NCI-H1930 (cell line): ENCODE data around the gene RILPL1.
"Not testable (repeated sequence)": the region's sequence is repeated elsewhere in the genome, so short reads cannot be mapped to it uniquely, and the experiment has no call there.

Experiments used
- DNase-seq, 2 experiments: peaks; one replicate each; lab custom pipeline; 2025; lab: John Stamatoyannopoulos, UW

The RILPL1 gene

DNA sequence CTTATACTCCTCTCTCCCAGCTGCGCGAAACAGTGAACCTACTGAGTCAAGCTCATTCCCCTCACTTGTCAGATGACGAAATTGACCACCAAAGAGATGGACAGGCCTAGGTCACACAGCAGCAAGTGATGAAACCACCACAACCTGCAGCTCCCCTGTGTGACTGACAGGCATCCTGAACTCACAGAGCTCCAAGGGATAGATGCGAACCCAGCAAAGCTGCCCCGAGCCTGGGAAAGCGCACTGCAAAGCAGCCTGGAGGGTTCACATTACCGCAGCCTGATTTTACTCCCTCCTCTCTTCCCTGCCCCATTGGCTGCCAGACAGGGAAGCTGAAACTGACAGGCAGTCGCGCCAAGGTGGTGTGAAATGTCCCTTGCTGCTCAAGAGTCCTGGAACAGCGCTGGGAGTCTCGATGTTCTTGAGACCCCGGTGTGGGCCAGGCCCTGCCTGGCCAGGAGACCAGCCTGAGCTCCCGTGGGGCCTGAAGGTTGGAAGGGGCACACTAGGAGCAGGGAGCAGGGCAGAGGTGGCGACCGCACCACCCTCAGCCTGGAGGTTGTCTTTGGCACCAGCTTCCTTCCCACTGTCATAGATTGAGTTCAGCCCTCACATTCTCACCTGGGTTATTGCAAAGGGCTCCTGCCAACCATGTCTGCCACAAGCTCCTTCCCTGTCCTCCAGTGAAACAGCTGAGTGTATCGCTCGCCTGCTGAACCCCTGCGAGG, 39.2 kb downstream of the RILPL1 start:
- no peak for DNase-seq

DNA sequence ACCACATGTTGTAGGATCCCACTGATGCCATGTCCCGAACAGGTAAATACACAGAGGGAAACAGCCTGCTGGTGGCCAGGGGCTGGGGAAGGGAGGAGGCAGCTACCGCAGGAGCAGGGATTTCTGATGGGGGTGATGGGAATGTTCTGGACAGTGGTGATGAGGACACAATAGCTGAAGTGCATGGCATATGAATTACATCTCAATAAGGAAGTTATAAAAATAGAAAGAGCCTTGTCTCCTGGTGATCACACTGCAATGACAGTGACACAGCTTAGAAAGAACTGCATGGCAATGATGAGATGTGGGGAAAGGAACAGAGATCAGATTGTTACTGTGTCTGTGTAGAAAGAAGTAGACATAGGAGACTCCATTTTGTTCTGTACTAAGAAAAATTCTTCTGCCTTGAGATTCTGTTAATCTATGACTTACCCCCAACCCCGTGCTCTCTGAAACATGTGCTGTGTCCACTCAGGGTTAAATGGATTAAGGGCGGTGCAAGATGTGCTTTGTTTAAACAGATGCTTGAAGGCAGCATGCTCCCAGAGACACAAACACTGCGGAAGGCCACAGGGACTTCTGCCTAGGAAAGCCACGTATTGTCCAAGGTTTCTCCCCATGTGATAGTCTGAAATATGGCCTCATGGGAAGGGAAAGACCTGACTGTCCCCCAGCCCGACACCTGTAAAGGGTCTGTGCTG, 41.0 kb downstream of the RILPL1 start:
- DNase-seq = not testable (repeated sequence)

DNA sequence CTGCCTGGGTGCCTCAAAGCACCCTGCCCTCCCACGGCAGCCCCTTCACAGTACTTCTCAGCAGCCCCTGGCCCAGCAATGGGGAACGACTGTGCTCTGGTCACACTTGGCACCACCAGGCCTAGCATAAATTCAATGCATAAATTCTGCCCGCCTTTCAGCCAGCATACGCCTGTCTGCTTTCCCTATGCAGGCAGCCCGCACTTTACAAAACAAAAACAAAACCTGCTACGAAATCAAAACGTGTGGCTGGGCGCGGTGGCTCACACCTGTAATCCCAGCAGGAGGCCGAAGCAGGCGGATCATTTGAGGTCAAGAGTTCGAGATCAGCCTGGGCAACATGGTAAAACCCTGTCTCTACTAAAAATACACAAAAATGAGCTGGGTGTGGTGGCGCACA, 42.0 kb downstream of the RILPL1 start:
- DNase-seq = no peak

DNA sequence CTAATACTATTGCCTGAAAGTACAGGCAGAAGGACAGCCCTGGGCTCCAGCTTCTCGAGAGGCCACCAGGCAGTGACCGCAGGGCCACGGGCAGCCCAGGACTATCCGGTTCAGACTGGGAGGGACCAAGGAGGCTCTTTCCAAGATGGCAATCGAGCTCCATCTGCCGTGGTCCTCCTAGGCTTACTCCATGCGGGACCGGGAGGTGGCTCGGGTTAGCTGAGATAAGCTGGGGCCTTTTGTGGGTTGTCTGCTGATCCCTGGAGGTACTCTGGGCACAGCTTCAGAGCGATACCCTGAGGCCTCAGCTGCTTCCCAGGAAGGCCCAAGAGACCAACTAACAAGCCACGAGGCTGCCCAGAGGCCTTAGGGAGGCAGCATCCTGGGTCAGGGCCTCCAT, 42.5 kb downstream of the RILPL1 start:
- no peak for DNase-seq

DNA sequence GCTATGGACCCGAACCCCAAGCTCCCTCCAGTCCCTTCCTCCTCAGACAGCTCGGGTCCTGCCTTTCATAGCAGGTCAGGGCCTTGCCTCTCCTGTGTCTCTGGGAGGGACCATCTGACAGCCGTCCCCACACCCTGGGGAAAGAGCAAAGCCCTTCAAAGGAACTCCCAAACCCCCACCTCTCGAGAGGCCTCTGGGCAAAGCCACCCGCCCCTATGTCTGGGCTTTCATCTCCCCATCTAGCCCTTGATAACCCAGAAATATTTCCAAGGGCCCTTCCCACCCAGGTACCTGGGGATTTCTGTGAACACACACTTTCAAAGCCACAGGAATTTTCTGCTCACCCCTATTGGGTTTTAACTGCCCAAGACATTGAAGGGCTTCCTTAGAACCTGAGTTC, 43.4 kb downstream of the RILPL1 start:
- DNase-seq = no peak

DNA sequence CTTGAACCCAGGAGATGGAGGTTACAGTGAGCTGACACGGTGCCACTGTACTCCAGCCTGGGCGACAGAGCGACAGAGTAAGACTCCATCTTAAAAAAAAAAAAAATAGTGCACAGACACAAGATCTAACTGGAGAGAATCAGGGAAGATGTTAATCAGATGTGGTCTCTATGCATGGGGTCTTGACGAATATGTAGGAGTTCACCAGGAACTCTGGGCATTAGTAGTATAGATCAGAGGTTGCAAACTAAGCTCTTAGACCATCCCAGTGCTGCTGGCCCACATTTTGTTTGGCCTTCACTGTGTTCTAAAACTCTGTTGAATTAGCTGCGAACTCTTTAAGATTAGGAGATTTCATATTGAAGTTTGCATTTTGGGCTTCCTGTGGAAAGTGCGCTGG, 43.9 kb downstream of the RILPL1 start:
- DNase-seq = no peak

DNA sequence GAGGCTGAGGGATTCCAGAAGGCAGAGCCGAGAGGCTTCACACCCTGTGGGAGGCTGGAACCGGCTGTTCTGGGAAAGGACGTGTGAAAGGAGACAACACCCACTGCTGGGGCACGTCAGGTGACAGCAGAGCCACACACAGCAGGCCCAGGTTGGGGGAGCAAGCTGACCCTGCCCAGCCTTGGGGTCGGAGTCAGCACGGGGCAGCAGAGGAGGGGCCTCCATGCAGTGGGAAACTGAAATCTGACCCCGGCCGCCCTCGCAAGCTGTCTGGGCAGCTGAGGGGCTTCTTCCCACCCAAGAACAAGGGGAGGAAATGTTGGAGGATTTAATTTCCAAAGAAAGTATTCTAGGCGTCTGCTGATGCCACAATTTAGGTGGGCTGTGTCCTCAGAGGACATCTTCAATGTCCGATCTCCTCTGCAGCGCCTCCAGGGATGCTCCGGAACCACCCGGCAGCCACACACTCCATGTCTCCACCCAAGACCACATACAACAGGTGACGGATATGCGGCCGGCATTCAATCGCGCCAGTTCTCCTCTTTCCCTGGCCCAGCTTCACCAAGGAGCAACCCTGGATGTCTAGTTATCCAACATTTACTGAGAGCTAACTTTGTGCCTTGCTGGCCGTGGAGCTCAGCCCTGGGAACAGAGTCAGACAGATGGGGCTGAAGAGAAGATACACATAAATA, 44.8 kb downstream of the RILPL1 start:
- DNase-seq = no peak

DNA sequence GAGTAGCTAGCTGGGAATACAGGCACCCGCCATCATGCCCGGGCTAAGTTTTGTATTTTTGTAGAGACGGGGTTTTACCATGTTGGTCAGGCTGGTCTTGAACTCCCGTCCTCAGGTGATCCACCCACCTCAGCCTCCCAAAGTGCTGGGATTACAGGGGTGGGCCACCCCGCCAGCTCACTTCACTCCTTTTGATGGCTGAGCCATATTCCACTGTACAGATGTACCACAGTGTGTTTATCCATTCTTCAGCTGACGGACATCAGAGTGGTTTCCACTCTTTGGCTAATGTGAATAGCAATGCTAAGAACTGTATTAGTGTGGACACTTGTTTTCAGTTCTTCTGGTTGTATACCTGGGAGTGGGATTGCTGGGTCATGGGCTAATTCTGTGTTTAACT, 46.1 kb downstream of the RILPL1 start:
- no peak for DNase-seq

DNA sequence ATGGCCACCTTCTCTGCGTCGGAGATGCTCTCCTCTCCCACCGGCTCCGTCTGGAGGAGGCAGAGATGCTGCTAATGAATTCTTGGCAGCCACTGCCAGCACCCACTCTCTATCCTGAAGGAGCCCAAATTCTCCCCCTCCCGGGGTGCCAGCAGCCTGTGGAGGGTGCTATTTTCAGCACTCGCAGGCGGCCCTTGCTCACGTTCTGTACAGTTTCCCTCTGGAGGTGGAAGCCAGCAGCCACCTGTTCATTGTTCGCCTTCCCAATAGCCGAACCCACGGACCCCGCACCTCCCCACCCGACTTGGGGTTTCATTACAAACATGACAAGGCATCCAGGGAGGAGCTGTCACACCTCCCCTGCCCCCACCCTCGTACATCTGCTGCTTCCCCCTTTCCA, 47.8 kb downstream of the RILPL1 start:
- no peak for DNase-seq

DNA sequence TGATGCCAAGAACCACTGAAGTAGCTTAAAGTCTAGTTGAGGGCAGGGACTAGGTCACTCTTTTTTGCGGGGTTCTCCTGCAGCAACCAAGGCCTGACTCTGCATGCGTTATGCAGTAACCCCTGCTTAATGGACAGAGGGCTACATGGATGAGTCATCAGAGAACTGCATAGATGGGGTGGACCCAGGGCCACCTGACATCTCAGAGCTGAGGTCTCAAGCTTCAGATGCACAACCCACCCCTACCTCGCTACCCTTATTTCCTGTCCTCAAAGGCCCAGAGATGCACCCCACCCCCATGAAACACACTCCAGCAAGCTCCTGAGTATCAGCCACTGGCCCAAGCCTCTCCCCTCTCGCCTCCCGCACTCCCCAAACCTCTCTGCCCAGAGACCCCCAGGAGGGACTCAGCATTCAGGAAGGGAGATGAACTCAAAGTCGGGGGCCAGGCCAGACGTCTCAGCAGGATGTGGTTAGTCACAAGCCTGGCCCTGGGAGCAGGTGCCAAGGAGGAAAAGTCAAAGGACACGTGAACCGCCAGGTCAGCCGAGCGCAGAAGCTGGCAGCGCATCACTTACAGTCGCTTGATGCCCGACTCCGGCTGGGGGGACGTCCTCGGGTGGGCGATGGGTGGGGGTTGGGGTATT, 49.8 kb downstream of the RILPL1 start:
- no peak for DNase-seq

DNA sequence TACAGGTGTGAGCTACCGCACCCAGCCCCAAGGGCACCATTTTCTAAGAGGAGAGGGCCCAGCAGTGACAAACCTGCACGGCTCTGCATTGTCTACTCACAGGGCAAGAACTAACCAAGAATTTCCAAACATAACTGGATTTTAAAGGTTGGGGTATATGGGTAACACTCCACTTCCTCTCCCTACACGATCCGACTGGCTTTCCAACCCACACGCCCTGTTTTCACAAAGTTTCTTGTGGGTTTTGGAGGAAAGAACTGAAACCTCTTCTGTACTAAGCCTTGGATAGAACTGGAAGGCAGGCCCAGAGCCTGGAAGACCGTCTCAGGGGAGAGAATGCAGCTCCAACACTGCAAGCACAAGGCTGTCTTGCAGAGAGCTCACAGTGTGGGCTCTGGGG, 50.6 kb downstream of the RILPL1 start:
- no peak for DNase-seq

DNA sequence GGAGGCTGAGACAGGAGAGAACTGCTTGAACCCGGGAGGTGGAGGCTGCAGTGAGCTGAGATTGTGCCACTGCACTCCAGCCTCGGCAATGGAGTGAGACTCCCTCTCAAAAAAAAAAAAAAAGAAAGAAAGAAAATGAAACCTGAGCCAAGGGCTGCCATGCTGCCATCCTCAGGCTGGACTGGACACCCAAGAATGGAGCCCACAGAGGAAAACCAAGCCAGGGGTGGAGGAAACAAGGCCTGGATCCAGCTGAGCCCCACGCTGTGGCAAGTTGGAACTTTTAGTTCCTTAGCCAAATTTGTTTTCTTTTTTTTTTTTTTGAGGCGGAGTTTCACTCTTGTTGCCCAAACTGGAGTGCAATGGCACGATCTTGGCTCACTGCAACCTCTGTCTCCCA, 52.3 kb downstream of the RILPL1 start:
- not testable (repeated sequence) for DNase-seq

DNA sequence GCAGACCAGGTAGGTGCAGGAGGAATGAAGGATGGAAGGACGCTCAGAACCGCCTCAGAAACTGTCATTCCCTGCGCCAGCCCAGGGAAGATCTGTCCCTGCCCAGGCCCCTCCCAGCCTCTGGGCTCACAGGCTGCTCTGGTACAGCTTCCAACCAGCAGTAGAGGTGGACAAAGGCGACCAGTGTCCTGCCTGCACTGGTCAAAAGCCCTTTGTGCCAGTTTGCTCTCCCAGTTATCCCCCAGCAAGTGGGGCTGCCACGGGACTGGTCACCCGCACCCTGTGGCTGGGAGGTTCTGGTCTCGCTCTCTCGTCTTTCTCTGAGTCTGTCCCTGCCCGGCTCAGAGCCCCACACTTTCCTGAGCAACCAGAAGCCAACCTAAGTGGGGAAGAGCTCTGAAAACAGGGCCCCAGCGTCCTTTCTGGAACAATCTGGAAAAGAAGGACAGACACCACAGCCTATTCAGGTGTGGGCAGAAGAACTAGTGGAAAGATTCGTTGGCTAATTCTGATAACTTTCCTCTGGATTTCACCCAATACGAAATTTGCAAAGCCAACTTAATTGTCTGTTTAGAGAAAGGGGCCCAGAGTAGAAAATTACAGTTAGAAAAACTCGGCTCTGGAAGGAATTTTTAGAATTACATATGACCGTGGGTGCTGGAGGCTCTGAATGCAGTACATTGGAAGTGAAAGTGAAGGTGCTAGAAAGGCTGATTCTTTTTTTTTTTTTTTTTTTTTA, 53.9 kb downstream of the RILPL1 start:
- no peak for DNase-seq

DNA sequence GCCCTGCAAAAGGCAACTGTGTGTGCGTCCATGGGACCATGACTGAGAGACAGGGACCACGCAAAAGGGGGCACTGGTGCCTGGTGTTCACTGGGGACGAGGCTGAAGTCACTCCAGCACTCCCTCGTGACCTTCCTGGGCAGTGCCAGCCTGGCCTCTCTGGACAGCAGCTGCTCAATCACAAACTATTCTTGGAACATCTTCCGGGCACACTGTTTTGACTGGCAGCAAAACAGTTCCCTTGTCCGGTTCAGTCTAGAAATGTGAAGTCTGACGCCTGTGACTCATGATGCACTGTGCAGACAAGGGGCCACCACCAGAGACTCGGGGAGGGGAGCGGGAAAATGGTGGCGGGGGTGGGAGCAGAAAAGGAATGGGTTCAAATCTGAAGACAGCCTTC, 54.8 kb downstream of the RILPL1 start:
- no peak for DNase-seq

DNA sequence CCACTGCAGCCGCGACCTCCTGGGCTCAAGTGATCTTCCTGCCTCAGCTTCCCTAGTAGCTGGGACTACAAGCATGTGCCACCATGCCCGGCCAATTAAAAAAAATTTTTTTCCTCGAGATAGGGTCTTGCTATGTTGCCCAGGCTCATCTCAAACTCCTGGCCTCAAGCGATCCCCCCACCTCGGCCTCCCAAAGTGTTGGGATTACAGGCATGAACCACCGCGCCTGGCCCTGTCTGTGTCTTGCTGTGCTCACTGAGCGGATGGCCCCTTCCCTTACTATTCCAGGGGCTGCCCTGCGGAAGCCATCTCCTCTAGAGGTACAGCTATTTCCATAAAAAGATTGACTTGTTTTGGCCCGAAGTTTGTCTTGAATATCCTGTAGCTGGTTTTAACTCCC, 55.5 kb downstream of the RILPL1 start:
- DNase-seq = no peak

DNA sequence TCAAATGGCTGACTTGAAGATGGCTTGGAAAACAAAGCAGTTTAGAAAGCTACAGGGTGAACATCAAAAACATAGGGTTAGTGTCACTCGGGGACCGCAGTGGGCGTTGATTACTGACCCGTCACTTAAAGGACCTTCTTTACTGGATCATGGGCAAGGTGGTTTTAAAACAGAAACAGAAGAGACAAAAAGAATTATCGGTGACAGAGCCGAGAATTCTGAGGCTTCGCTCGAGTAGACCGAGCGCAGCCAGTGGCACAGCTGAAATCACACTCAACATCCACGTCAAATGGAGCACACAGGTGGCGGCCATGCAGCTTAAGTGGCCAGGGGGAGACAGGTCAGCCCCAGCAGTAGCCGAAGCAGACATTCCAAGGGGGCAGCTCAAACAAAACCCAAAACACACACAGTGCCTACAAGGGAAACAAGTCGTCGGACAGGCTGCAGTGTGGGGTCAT, 58.2 kb downstream of the RILPL1 start:
- DNase-seq = no peak

DNA sequence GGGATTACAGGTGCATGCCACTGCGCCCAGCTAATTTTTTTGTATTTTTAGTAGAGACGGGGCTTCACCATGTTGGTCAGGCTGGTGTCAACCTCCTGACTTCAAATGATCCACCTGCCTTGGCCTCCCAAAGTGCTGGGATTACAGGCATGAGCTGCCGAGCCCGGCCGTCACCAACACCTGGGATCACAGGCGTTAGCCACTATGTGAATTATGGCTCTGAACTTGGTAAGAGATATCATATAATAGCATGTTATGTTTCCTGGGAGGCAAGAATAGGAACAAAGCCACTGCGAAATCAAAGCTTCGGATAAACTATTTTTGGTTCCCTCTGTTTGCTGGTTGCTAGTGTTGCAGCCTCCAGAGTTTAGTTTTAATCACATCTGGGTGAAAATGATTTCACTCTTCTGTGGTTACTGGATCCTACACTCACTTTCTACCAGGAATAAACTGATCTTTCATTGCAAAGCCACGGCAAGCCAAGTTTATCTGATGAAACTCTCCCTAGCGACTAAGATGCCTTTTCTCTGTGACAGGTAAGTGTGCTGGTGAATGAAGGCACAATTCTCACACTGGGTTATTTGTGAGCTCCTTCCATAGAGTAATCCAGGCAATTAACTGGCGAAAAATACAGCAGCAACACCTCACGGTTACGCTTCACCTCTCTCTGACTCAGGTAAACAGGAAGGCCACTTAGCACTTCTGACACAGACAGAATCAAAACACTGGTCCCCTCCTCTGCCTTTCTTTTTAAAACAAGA, 58.9 kb downstream of the RILPL1 start:
- DNase-seq = no peak

DNA sequence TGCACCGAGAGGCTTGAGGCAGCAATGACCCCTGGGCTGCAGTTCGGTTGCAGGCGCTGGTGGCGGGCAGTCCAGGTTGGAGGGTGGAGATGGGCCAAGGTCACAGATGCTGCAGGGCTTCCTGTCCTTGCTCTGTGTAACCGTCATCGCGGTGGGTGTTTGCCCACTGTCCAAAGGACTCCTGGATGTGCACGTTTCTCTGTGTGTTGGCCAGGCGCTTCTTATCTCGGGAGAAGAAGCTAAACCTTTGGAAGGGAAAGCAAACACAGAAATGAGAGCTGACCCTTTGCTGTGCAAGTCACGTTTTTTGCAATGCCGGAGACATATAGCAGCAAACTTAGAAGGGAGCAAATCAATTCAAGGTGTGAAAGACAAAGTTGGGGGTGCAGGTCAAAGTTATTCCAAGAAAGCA, 61.1 kb downstream of the RILPL1 start:
- DNase-seq = no peak

DNA sequence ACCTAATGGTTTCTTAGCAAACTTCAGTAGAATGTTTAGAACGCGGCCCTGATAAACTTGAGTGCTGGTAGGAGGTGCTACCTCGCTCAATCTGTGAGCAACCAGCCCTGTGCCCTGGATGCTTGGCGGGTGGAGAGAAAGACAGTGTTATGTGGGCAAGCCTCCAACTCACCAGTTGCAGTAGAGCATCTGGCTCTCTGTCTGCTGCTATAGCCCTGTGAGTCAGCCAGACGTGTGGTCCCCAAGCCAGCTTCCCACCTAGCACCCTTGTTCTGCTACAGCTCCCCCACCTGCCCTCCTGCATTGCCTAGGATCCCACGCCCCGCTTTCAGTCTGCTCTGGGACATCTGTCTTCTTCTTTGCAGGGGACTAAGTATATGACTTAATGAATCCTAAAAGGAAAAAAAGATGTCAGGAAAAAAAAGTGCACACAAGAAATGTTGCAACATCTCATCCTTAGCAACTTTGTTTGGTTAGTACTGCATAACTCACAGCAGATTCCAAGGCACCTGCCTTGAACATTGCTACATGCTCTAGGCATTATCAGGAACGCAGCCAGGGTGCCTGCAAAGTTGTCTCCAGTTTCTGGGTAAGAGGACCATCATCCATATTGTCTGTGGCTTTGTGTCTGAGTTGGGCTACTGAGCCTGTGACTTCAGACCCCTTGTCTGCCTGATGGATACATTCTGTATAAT, 62.0 kb downstream of the RILPL1 start:
- DNase-seq = no peak

DNA sequence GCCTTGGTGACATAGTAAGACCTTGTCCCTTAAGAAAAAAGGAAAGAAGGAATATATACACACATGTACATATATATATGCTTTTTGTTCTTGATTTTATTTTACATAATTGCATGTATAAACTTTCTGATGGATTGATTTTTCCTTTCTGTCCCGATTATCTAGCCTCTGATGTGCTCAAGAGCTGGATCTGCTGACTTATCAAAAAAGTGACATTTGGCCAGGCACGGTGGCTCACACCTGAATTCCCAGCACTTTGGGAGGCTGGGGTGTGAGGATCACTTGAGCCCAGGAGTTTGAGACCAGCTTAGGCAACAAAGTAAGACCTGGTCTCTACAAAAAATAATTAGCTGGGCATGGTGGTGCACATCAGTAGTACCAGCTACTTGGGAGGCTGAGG, 63.5 kb downstream of the RILPL1 start:
- no peak for DNase-seq

DNA sequence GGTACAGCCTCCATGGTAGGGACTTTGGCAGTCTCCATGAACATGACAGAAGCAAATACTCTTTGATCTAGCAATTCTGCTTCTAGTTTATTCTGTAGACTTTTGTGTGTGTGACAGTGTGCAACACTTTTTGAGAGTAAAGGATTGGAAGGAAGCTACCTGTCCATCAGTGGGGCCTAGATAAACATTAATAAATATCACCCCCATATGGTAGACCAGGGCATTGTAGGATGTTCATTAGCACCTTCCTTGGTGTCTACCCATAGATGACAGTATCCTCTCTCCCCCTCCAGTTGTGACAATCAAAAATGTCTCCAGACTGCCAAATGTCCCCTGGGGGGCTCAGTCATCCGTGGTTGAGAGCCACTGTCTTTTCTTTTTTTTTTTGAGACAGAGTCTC, 64.7 kb downstream of the RILPL1 start:
- DNase-seq = no peak
